GM21390 (cell line): ENCODE measurements around the gene NPC1.
A peak's percentile ranks its signal among the peaks of the same experiment; 100 is the strongest.

Source experiments
- ATAC-seq: cut with Tn5 transposase; IDR thresholded peaks from one replicate; pipeline ENCODE4 v1.9.1; 2021; ENCODE audit not compliant: unreplicated experiment

NPC1 gene

GRCh38 chr18:23550898-23551297 lies 35.4 kb downstream of the NPC1 start:
- no peak for ATAC-seq

- no peak for ATAC-seq
Measured at GRCh38 chr18:23548719-23549118, 37.6 kb downstream of the NPC1 start.

GRCh38 chr18:23548275-23548674 lies 38.0 kb downstream of the NPC1 start:
- ATAC-seq: no peak

GRCh38 chr18:23547846-23548245 lies 38.5 kb downstream of the NPC1 start:
- ATAC-seq: no peak

- no peak for ATAC-seq
Measured at GRCh38 chr18:23547306-23547705, 39.0 kb downstream of the NPC1 start.

- no peak for ATAC-seq
Measured at GRCh38 chr18:23545247-23545789, 41.0 kb downstream of the NPC1 start.

GRCh38 chr18:23542461-23542860 lies 43.8 kb downstream of the NPC1 start:
- ATAC-seq: no peak

- ATAC-seq: no peak
Measured at GRCh38 chr18:23541349-23542093, 44.8 kb downstream of the NPC1 start.

GRCh38 chr18:23540867-23541266 lies 45.4 kb downstream of the NPC1 start:
- peak; percentile 85 for ATAC-seq

GRCh38 chr18:23539911-23540525 lies 46.3 kb downstream of the NPC1 start:
- ATAC-seq: no peak

GRCh38 chr18:23539296-23539695 lies 47.0 kb downstream of the NPC1 start:
- no peak for ATAC-seq

GRCh38 chr18:23538870-23539269 lies 47.4 kb downstream of the NPC1 start:
- ATAC-seq: no peak

- ATAC-seq: no peak
Measured at GRCh38 chr18:23538001-23538400, 48.3 kb downstream of the NPC1 start.

GRCh38 chr18:23537274-23537673 lies 49.0 kb downstream of the NPC1 start:
- ATAC-seq: no peak

GRCh38 chr18:23536204-23536603 lies 50.1 kb downstream of the NPC1 start:
- no peak for ATAC-seq

GRCh38 chr18:23534276-23534675 lies 52.0 kb downstream of the NPC1 start:
- no peak for ATAC-seq

- no peak for ATAC-seq
Measured at GRCh38 chr18:23532848-23533247, 53.5 kb downstream of the NPC1 start.

- ATAC-seq: no peak
Measured at GRCh38 chr18:23531912-23532311, 54.4 kb downstream of the NPC1 start.

- ATAC-seq: no peak
Measured at GRCh38 chr18:23530195-23530594, 56.1 kb downstream of the NPC1 start.

- ATAC-seq: no peak
Measured at GRCh38 chr18:23529604-23530003, 56.7 kb downstream of the NPC1 start.

GRCh38 chr18:23528580-23529472 lies 57.5 kb downstream of the NPC1 start:
- ATAC-seq: no peak
